GM18517 (cell line): ENCODE data around the gene ATG5.

ENCODE experiments used
- ATAC-seq: cut with Tn5 transposase; IDR thresholded peaks from one replicate; pipeline ENCODE4 v1.9.1; 2021; ENCODE audit warnings: mild to moderate bottlenecking, moderate library complexity; ENCODE audit not compliant: unreplicated experiment

Gene ATG5

DNA sequence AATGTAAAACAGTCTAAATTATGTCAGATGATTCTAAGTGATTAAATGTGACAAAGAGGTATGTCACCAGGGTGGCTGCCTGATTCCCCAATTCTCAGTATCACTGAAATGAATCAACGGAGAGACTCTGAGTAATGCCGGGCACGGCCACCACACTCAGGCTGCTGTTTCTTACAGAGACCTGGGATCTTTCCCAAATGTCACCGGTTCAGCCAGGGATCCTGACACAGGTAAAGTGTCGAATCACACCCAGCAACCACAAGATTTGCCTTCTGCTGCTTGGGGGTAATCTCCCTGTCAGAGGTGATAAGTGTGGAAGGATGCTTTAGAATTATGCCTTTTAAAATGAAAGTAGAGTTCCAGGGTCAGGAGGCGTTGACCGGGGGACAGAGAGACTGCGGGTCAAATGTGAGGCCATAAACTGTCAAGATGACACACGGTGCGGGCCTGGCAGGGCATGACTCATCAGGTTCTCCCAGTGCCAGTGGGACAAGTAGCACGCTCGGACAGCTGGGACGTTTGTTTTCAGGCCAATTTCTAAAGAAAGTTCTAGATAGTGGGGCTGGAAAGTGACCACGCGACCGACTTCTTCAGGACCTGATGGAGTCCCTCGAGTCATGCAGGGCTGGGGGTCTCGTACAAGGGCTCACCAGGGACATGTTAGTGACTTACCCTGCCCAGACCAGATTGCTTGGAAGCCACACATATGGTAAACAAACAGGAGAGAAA lies 190.5 kb downstream of the ATG5 start:
- no peak for ATAC-seq
